H9 (cell line): ENCODE measurements around the gene PPARD. TPM values are rescaled to one million over a fixed set of nuclear protein-coding genes. Genes with fewer than 3 reads are reported as not detected.

ENCODE experiments used
- DNase-seq: peaks from one replicate; pipeline ENCODE4 v3.0.0-alpha.2; 2017
- H2AFZ ChIP-seq: one replicate; pipeline ENCODE4 v1.6.1; 2013; ENCODE audit warnings: mild to moderate bottlenecking, low read length, control low read depth, moderate library complexity
- H2AK5ac ChIP-seq: 2 replicates; pipeline ENCODE4 v1.6.1; 2013; ENCODE audit warnings: low read length, control low read depth, mixed read lengths; ENCODE audit not compliant: insufficient read length
- H2BK120ac ChIP-seq: one replicate; pipeline ENCODE4 v1.6.1; 2013; ENCODE audit warnings: low read depth, mild to moderate bottlenecking, low read length, control low read depth, inconsistent platforms; ENCODE audit not compliant: poor library complexity, severe bottlenecking
- H2BK12ac ChIP-seq: 2 replicates; pipeline ENCODE4 v1.6.1; 2013; ENCODE audit warnings: low read length, control low read depth, mixed read lengths, low read depth; ENCODE audit not compliant: insufficient read length
- H2BK15ac ChIP-seq: 2 replicates; pipeline ENCODE4 v1.6.1; 2013; ENCODE audit warnings: low read depth, low read length, control low read depth
- H2BK20ac ChIP-seq: one replicate; pipeline ENCODE4 v1.6.1; 2013; ENCODE audit warnings: low read depth, mild to moderate bottlenecking, low read length, control low read depth, inconsistent platforms; ENCODE audit not compliant: poor library complexity, severe bottlenecking
- H2BK5ac ChIP-seq: 2 replicates; pipeline ENCODE4 v1.6.1; 2013; ENCODE audit warnings: low read length, control low read depth, mixed read lengths; ENCODE audit not compliant: insufficient read length
- H3K14ac ChIP-seq: 2 replicates; pipeline ENCODE4 v1.6.1; 2013; ENCODE audit warnings: low read length, control low read depth; ENCODE audit not compliant: insufficient read depth
- H3K18ac ChIP-seq: 2 replicates; pipeline ENCODE4 v1.6.1; 2013; ENCODE audit warnings: low read depth, mild to moderate bottlenecking, mixed read lengths, low read length, control low read depth; ENCODE audit not compliant: insufficient read length
- H3K23ac ChIP-seq: 2 replicates; pipeline ENCODE4 v1.6.1; 2013; ENCODE audit warnings: low read length, control low read depth, mixed read lengths, low read depth; ENCODE audit not compliant: insufficient read length
- H3K23me2 ChIP-seq: 2 replicates; pipeline ENCODE4 v1.6.1; 2013; ENCODE audit warnings: low read depth, mild to moderate bottlenecking, mixed read lengths, low read length, control low read depth; ENCODE audit not compliant: insufficient read length, poor library complexity, severe bottlenecking
- H3K27ac ChIP-seq: 2 replicates; pipeline ENCODE4 v1.5.1; 2013; ENCODE audit warnings: low read length, control low read depth, mixed read lengths, low read depth; ENCODE audit not compliant: insufficient read length
- H3K27me3 ChIP-seq: 2 replicates; pipeline ENCODE4 v1.6.1; 2013; ENCODE audit warnings: low read length, control low read depth, inconsistent platforms; ENCODE audit not compliant: insufficient read depth
- H3K4ac ChIP-seq: 2 replicates; pipeline ENCODE4 v1.6.1; 2013; ENCODE audit warnings: low read depth, mild to moderate bottlenecking, control low read depth, inconsistent platforms, low read length, moderate library complexity
- H3K4me1 ChIP-seq: 2 replicates; pipeline ENCODE4 v1.6.1; 2013; ENCODE audit warnings: low read length, control low read depth, inconsistent platforms; ENCODE audit not compliant: insufficient read depth
- H3K4me2 ChIP-seq: 2 replicates; pipeline ENCODE4 v1.6.1; 2013; ENCODE audit warnings: low read length, control low read depth, mixed read lengths; ENCODE audit not compliant: insufficient read length, insufficient read depth
- H3K56ac ChIP-seq: 2 replicates; pipeline ENCODE4 v1.6.1; 2013; ENCODE audit warnings: low read depth, mild to moderate bottlenecking, mixed read lengths, low read length, control low read depth; ENCODE audit not compliant: insufficient read length
- H3K79me1 ChIP-seq: 2 replicates; pipeline ENCODE4 v1.6.1; 2013; ENCODE audit warnings: low read depth, mild to moderate bottlenecking, moderate library complexity, low read length, control low read depth, inconsistent platforms; ENCODE audit not compliant: insufficient read depth, poor library complexity, severe bottlenecking
- H3K79me2 ChIP-seq: 2 replicates; pipeline ENCODE4 v1.6.1; 2013; ENCODE audit warnings: low read length, control low read depth, inconsistent platforms; ENCODE audit not compliant: insufficient read depth
- H3K9ac ChIP-seq: 2 replicates; pipeline ENCODE4 v1.6.1; 2013; ENCODE audit warnings: low read length, control low read depth, mixed read lengths; ENCODE audit not compliant: insufficient read length; ENCODE audit errors: extremely low read depth
- H3K9me3 ChIP-seq: one replicate; pipeline ENCODE4 v1.6.1; 2013; ENCODE audit warnings: low read depth, low read length, inconsistent platforms; ENCODE audit not compliant: control insufficient read depth
- H3T11ph ChIP-seq: one replicate; pipeline ENCODE4 v1.6.1; 2013; ENCODE audit warnings: mild to moderate bottlenecking, low read length, control low read depth, inconsistent platforms
- H4K20me1 ChIP-seq: one replicate; pipeline ENCODE4 v1.6.1; 2013; ENCODE audit not compliant: control insufficient read depth, insufficient read length, insufficient read depth
- H4K5ac ChIP-seq: 2 replicates; pipeline ENCODE4 v1.6.1; 2013; ENCODE audit warnings: low read depth, mild to moderate bottlenecking, mixed read lengths, low read length, control low read depth; ENCODE audit not compliant: insufficient read length
- H4K8ac ChIP-seq: replicated peaks from 2 replicates; pipeline ENCODE4 v1.6.1; 2013; ENCODE audit warnings: low read length, control low read depth, mixed read lengths, low read depth; ENCODE audit not compliant: insufficient read length
- H4K91ac ChIP-seq: 2 replicates; pipeline ENCODE4 v1.6.1; 2013; ENCODE audit warnings: low read depth, mild to moderate bottlenecking, moderate library complexity, mixed read lengths, low read length, control low read depth; ENCODE audit not compliant: insufficient read length
- H3K27ac Mint-ChIP-seq, 3 experiments: 2 replicates in 2 of 3; 3 replicates in 1 of 3; pipeline ENCODE4 v1.8.0; 2020 to 2021; ENCODE audit warnings: mixed read lengths in 3 of 3, mild to moderate bottlenecking in 1 of 3, moderate library complexity in 1 of 3
- H3K27me3 Mint-ChIP-seq: 2 replicates; pipeline ENCODE4 v1.8.0; 2021; ENCODE audit warnings: low read depth, mild to moderate bottlenecking, moderate library complexity, mixed read lengths
- H3K36me3 Mint-ChIP-seq, 3 experiments: 2 replicates in 2 of 3; 3 replicates in 1 of 3; pipeline ENCODE4 v1.8.0; 2020 to 2021; ENCODE audit warnings: low read depth in 3 of 3, mixed read lengths in 3 of 3; ENCODE audit not compliant: insufficient read depth in 1 of 3
- H3K4me1 Mint-ChIP-seq, 2 experiments: 2 replicates each; pipeline ENCODE4 v1.8.0; 2020; ENCODE audit warnings: mixed read lengths in 2 of 2
- H3K4me3 Mint-ChIP-seq, 2 experiments: 2 replicates in 1 of 2; 3 replicates in 1 of 2; pipeline ENCODE4 v1.8.0; 2020 to 2021; ENCODE audit warnings: mild to moderate bottlenecking in 2 of 2, mixed read lengths in 2 of 2, moderate library complexity in 1 of 2
- H3K9me3 Mint-ChIP-seq, 2 experiments: 2 replicates in 1 of 2; 3 replicates in 1 of 2; pipeline ENCODE4 v1.8.0; 2020; ENCODE audit warnings: mild to moderate bottlenecking in 2 of 2, mixed read lengths in 2 of 2, moderate library complexity in 1 of 2
- WGBS: extraction: QIAGEN DNeasy Blood & Tissue Kit; methylation state at CpG from one replicate; pipeline ENCODE4 v1.1.7; 2013; ENCODE audit warnings: missing lambda C conversion rate, low lambda C conversion rate, mixed read lengths; ENCODE audit not compliant: insufficient read length; ENCODE audit errors: extremely low coverage; 5-methylcytosine and 5-hydroxymethylcytosine counted together
- total RNA-seq: library from RNA; stranded (reverse); gene quantifications from 2 replicates; pipeline ENCODE4 v1.2.1, GENCODE V29; 2021
- TF ChIP-seq, protein P1 (sequence below): fragments of 200-600 bp; sonication (generic); conservative IDR thresholded peaks from 3 replicates; pipeline ENCODE4 v1.8.0; 2021; ENCODE audit warnings: antibody characterized with exemption, mild to moderate bottlenecking

PPARD gene
- total RNA-seq, 1 experiment from 2014 or later, result 11.7 TPM

DNA sequence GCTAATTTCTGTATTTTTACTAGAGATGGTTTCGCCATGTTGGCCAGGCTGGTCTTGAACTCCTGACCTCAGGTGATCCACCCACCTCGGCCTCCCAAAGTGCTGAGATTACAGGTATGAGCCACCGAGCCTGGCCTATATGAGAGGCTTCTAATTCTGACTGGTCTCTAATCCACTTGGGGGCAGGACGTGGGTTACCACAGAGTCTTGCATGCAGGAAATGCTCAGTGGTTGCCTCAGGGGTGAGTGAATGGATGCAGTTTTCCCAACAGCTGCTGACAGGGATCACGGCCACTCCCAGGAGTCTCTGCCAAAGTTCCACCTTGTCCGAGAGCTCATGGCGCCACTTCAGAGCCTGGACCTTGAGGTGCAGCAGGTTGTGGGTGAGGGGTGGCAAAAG is 103.3 kb downstream of the PPARD start:
- Histone ChIP-seq H4K91ac (no peak overlapping the region), H3K4ac (no peak overlapping the region), H2BK20ac (no peak overlapping the region), H2BK15ac (no peak overlapping the region), H4K20me1 (no peaks in the 10 kb centered on the region), H3K4me1 (no peaks in the 10 kb centered on the region), H3K27me3 (no peaks in the 10 kb centered on the region), H3K23me2 (no peaks in the 10 kb centered on the region), H3T11ph (no peak overlapping the region), H4K8ac (no peak overlapping the region), H2BK12ac (no peak overlapping the region), H3K27ac (no peak overlapping the region), H3K79me2 (no peaks in the 10 kb centered on the region), H2BK120ac (no peak overlapping the region), H3K23ac (no peak overlapping the region), H2BK5ac (no peak overlapping the region), H3K14ac (no peak overlapping the region), H3K79me1 (no peaks in the 10 kb centered on the region), H2AFZ (no peak overlapping the region), H3K9me3 (no peaks in the 10 kb centered on the region), H2AK5ac (no peak overlapping the region), H3K4me2 (no peak overlapping the region), H4K5ac (no peak overlapping the region), H3K9ac (no peak overlapping the region), H3K18ac (no peak overlapping the region), H3K56ac (no peak overlapping the region)
- no peaks in the 10 kb centered on the region for H3K36me3 Mint-ChIP-seq
- no peaks in the 10 kb centered on the region for H3K4me1 Mint-ChIP-seq
- DNase-seq, result no peak
- peaks cover 5% of the 10 kb centered on the region for H3K27me3 Mint-ChIP-seq
- no peak overlapping the region for H3K27ac Mint-ChIP-seq
- TF ChIP-seq, protein P1, sequence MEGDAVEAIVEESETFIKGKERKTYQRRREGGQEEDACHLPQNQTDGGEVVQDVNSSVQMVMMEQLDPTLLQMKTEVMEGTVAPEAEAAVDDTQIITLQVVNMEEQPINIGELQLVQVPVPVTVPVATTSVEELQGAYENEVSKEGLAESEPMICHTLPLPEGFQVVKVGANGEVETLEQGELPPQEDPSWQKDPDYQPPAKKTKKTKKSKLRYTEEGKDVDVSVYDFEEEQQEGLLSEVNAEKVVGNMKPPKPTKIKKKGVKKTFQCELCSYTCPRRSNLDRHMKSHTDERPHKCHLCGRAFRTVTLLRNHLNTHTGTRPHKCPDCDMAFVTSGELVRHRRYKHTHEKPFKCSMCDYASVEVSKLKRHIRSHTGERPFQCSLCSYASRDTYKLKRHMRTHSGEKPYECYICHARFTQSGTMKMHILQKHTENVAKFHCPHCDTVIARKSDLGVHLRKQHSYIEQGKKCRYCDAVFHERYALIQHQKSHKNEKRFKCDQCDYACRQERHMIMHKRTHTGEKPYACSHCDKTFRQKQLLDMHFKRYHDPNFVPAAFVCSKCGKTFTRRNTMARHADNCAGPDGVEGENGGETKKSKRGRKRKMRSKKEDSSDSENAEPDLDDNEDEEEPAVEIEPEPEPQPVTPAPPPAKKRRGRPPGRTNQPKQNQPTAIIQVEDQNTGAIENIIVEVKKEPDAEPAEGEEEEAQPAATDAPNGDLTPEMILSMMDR, result no peak
- WGBS, result no CpG with 5 or more reads among the region's 7 CpGs
- H3K9me3 Mint-ChIP-seq, result no peaks in the 10 kb centered on the region
- no peak overlapping the region for H3K4me3 Mint-ChIP-seq
